Measurements from ENCODE around the gene TDRD10.

GRCh38 chr1:154583773-154584172, 81.8 kb downstream of the TDRD10 start:
- TF ChIP-seq EZH2 (IDR thresholded peaks at IDR 0.05; ENCODE audit: insufficient read depth, poor library complexity, severe bottlenecking) (no peak), EZH2phosphoT487 (IDR thresholded peaks at IDR 0.05; ENCODE audit: insufficient read depth, low read depth) (no peak)

Data from GM23248 (cell line).